ENCODE measurements around the gene TRPC4AP. TPM values are rescaled to one million over a fixed set of nuclear protein-coding genes. Genes with fewer than 3 reads are reported as not detected.

The TRPC4AP gene
- total RNA-seq (ENCODE audit: low replicate concordance), result 41.1 and 69.9 TPM in 2 replicates

GRCh38 chr20:35092524-35093266 lies at the start of gene TRPC4AP:
TSS of gene TRPC4AP (minus strand) at chr20:35092807. CDS start at chr20:35092781, 26 bp downstream.

GRCh38 chr20:34955231-34956040 lies 137.2 kb downstream of the TRPC4AP start, which contains the start of the genes GSS and MYH7B:
TSS of gene GSS (minus strand) at chr20:34955806. CDS start at chr20:34951852, 3,954 bp downstream.
TSS of gene MYH7B (plus strand) at chr20:34955868. CDS start at chr20:34978006, 22,138 bp downstream.

Other genes starting within 250 kb of the TRPC4AP start
- gene GGT7, start 220.0 kb downstream of the TRPC4AP start, total RNA-seq (ENCODE audit: low replicate concordance), result 9.9 and 11.9 TPM in 2 replicates
- 25.6 and 38.3 TPM in 2 replicates for gene ACSS2, start 216.2 kb downstream of the TRPC4AP start, total RNA-seq (ENCODE audit: low replicate concordance)
- gene GSS, start 137.0 kb downstream of the TRPC4AP start, total RNA-seq (ENCODE audit: low replicate concordance), result 46.8 and 66.1 TPM in 2 replicates
- gene MYH7B, start 136.9 kb downstream of the TRPC4AP start, total RNA-seq (ENCODE audit: low replicate concordance), result under 0.01 and 0.47 TPM in 2 replicates
- 68.3 and 79.9 TPM in 2 replicates for gene EDEM2, start 54.5 kb upstream of the TRPC4AP start, total RNA-seq (ENCODE audit: low replicate concordance)
- gene PROCR, start 79.3 kb upstream of the TRPC4AP start, total RNA-seq (ENCODE audit: low replicate concordance), result 77.8 and 106 TPM in 2 replicates
- 0.23 and 0.38 TPM in 2 replicates for gene MMP24, start 133.9 kb upstream of the TRPC4AP start, total RNA-seq (ENCODE audit: low replicate concordance)
- 10.9 and 49.0 TPM in 2 replicates for gene MMP24OS, start 185.3 kb upstream of the TRPC4AP start, total RNA-seq (ENCODE audit: low replicate concordance)
- 108 and 184 TPM in 2 replicates for gene EIF6, start 192.0 kb upstream of the TRPC4AP start, total RNA-seq (ENCODE audit: low replicate concordance)
- gene FAM83C, start 199.6 kb upstream of the TRPC4AP start, total RNA-seq (ENCODE audit: low replicate concordance), result not detected in 2 replicates

Data from smooth muscle cell of the coronary artery (primary cell).